HG03575 (cell line): ENCODE measurements around the gene ACAA1.

Source experiments
- ATAC-seq: cut with Tn5 transposase; IDR thresholded peaks from one replicate; pipeline ENCODE4 v1.9.1; 2021; ENCODE audit not compliant: unreplicated experiment, insufficient number of reproducible peaks, low FRiP score; ENCODE audit errors: extremely low read depth

Gene ACAA1

GRCh38 chr3:38155825-38156224 is 18.9 kb upstream of the ACAA1 start:
- ATAC-seq = no peak

- ATAC-seq = no peak
Observed at GRCh38 chr3:38154625-38155255, 17.8 kb upstream of the ACAA1 start.

GRCh38 chr3:38154033-38154494 is 17.1 kb upstream of the ACAA1 start:
- no peak for ATAC-seq

- no peak for ATAC-seq
Observed at GRCh38 chr3:38153221-38153620, 16.3 kb upstream of the ACAA1 start.

- no peak for ATAC-seq
Observed at GRCh38 chr3:38152609-38153008, 15.7 kb upstream of the ACAA1 start.

GRCh38 chr3:38151667-38152265 is 14.8 kb upstream of the ACAA1 start:
- no peak for ATAC-seq

GRCh38 chr3:38150780-38151528 is 14.0 kb upstream of the ACAA1 start:
- ATAC-seq = no peak

- ATAC-seq = no peak
Observed at GRCh38 chr3:38149708-38150107, 12.8 kb upstream of the ACAA1 start.

GRCh38 chr3:38148311-38148882 is 11.5 kb upstream of the ACAA1 start:
- ATAC-seq = no peak

- ATAC-seq = no peak
Observed at GRCh38 chr3:38147421-38147820, 10.5 kb upstream of the ACAA1 start.

GRCh38 chr3:38146504-38146903 is 9.6 kb upstream of the ACAA1 start:
- no peak for ATAC-seq

GRCh38 chr3:38143511-38143910 is 6.6 kb upstream of the ACAA1 start:
- ATAC-seq = no peak

GRCh38 chr3:38142959-38143358 is 6.0 kb upstream of the ACAA1 start:
- ATAC-seq = no peak

GRCh38 chr3:38141952-38142273 is 5.0 kb upstream of the ACAA1 start:
- no peak for ATAC-seq

- ATAC-seq = no peak
Observed at GRCh38 chr3:38141173-38141951, 4.4 kb upstream of the ACAA1 start.

- ATAC-seq = no peak
Observed at GRCh38 chr3:38140326-38141172, 3.6 kb upstream of the ACAA1 start.

- no peak for ATAC-seq
Observed at GRCh38 chr3:38139652-38140051, 2.7 kb upstream of the ACAA1 start.

GRCh38 chr3:38139191-38139590 is 2.3 kb upstream of the ACAA1 start:
- no peak for ATAC-seq
